GM12874 (cell line): ENCODE measurements around the gene CNN1.

Source experiments
- CTCF ChIP-seq: IDR thresholded peaks from 2 replicates; pipeline ENCODE4 v1.5.1; 2011; ENCODE audit warnings: low read depth, mild to moderate bottlenecking, control low read depth, low read length, moderate library complexity; ENCODE audit not compliant: insufficient read depth

Gene CNN1

GRCh38 chr19:11499890-11500420 lies 38.7 kb upstream of the CNN1 start:
- TF ChIP-seq CTCF = no peak

- no peak for TF ChIP-seq CTCF
These were observed 34.1 kb upstream of the CNN1 start for GRCh38 chr19:11504502-11505031.

GRCh38 chr19:11505032-11505503 lies 33.6 kb upstream of the CNN1 start:
- no peak for TF ChIP-seq CTCF

- TF ChIP-seq CTCF = no peak
These were observed 33.0 kb upstream of the CNN1 start, which contains the start of gene ZNF653 for GRCh38 chr19:11505504-11506100. Gene ZNF653, minus strand, starts transcription at chr19:11505839. Its CDS starts 53 bp downstream, at chr19:11505786.

- TF ChIP-seq CTCF = no peak
These were observed 32.5 kb upstream of the CNN1 start for GRCh38 chr19:11506101-11506555.

- no peak for TF ChIP-seq CTCF
These were observed 31.7 kb upstream of the CNN1 start for GRCh38 chr19:11506967-11507366.

- no peak for TF ChIP-seq CTCF
These were observed 31.1 kb upstream of the CNN1 start for GRCh38 chr19:11507370-11508078.
